ENCODE results near the gene ARL14. TPM values are rescaled to one million over a fixed set of nuclear protein-coding genes. Genes with fewer than 3 reads are reported as not detected.

The ARL14 gene
- total RNA-seq, 1 donor: not detected

GRCh38 chr3:160719710-160720109, 42.8 kb downstream of the ARL14 start:
- no peak for TF ChIP-seq CTCF (IDR thresholded peaks at IDR 0.05; ENCODE audit: extremely low read depth, low read depth, low read length)
- H4K20me1 ChIP-seq (ENCODE audit: insufficient read depth, low read length): no peaks in the 10 kb centered on the region

GRCh38 chr3:160720123-160720746, 43.3 kb downstream of the ARL14 start:
- TF ChIP-seq CTCF (IDR thresholded peaks at IDR 0.05; ENCODE audit: extremely low read depth, low read depth, low read length): no peak
- Histone ChIP-seq H3K9me3 (ENCODE audit: low read depth, low read length) (no peaks in the 10 kb centered on the region), H3K4me2 (ENCODE audit: insufficient read depth, low read length) (no peak overlapping the region), H3K27ac (ENCODE audit: low read depth, low read length) (no peak overlapping the region), H3K36me3 (ENCODE audit: insufficient read depth, low read length) (no peaks in the 10 kb centered on the region), H3K4me1 (ENCODE audit: insufficient read depth, low read length) (no peaks in the 10 kb centered on the region), H2AFZ (ENCODE audit: low read length) (no peak overlapping the region), H3K27me3 (ENCODE audit: insufficient read depth, low read length) (no peaks in the 10 kb centered on the region), H4K20me1 (ENCODE audit: insufficient read depth, low read length) (no peaks in the 10 kb centered on the region), H3K4me3 (ENCODE audit: insufficient read depth, low read length) (no peak overlapping the region), H3K79me2 (ENCODE audit: insufficient read depth, low read length) (no peaks in the 10 kb centered on the region)
- no peak for DNase-seq (ENCODE audit: insufficient read length, low spot score, missing footprints)

More at GRCh38 chr3:160719710-160720109, 42.8 kb downstream of the ARL14 start:
- Histone ChIP-seq H3K9me3 (ENCODE audit: low read depth, low read length) (no peaks in the 10 kb centered on the region), H3K4me3 (ENCODE audit: insufficient read depth, low read length) (no peak overlapping the region), H3K27me3 (ENCODE audit: insufficient read depth, low read length) (no peaks in the 10 kb centered on the region), H3K27ac (ENCODE audit: low read depth, low read length) (no peak overlapping the region), H3K4me1 (ENCODE audit: insufficient read depth, low read length) (no peaks in the 10 kb centered on the region), H3K4me2 (ENCODE audit: insufficient read depth, low read length) (no peak overlapping the region), H3K79me2 (ENCODE audit: insufficient read depth, low read length) (no peaks in the 10 kb centered on the region), H3K36me3 (ENCODE audit: insufficient read depth, low read length) (no peaks in the 10 kb centered on the region), H2AFZ (ENCODE audit: low read length) (no peak overlapping the region)
- no peak for DNase-seq (ENCODE audit: insufficient read length, low spot score, missing footprints)

GRCh38 chr3:160722331-160722730, 45.4 kb downstream of the ARL14 start:
- Histone ChIP-seq H3K4me1 (ENCODE audit: insufficient read depth, low read length) (no peaks in the 10 kb centered on the region), H3K36me3 (ENCODE audit: insufficient read depth, low read length) (no peaks in the 10 kb centered on the region), H2AFZ (ENCODE audit: low read length) (no peak overlapping the region), H3K4me3 (ENCODE audit: insufficient read depth, low read length) (no peak overlapping the region), H3K9me3 (ENCODE audit: low read depth, low read length) (no peaks in the 10 kb centered on the region), H3K27ac (ENCODE audit: low read depth, low read length) (no peak overlapping the region), H3K27me3 (ENCODE audit: insufficient read depth, low read length) (no peaks in the 10 kb centered on the region), H3K79me2 (ENCODE audit: insufficient read depth, low read length) (no peaks in the 10 kb centered on the region), H4K20me1 (ENCODE audit: insufficient read depth, low read length) (no peaks in the 10 kb centered on the region), H3K4me2 (ENCODE audit: insufficient read depth, low read length) (no peak overlapping the region)
- TF ChIP-seq CTCF (IDR thresholded peaks at IDR 0.05; ENCODE audit: extremely low read depth, low read depth, low read length): no peak
- DNase-seq (ENCODE audit: insufficient read length, low spot score, missing footprints): no peak

- no peaks in the 10 kb centered on the region for H3K79me2 ChIP-seq (ENCODE audit: insufficient read depth, low read length)
- no peak overlapping the region for H2AFZ ChIP-seq (ENCODE audit: low read length)
- no peak overlapping the region for H3K4me3 ChIP-seq (ENCODE audit: insufficient read depth, low read length)
- H3K4me2 ChIP-seq (ENCODE audit: insufficient read depth, low read length): no peak overlapping the region
- no peak for TF ChIP-seq CTCF (IDR thresholded peaks at IDR 0.05; ENCODE audit: extremely low read depth, low read depth, low read length)
- H3K36me3 ChIP-seq (ENCODE audit: insufficient read depth, low read length): no peaks in the 10 kb centered on the region
- H4K20me1 ChIP-seq (ENCODE audit: insufficient read depth, low read length): no peaks in the 10 kb centered on the region
- H3K27ac ChIP-seq (ENCODE audit: low read depth, low read length): no peak overlapping the region
- H3K4me1 ChIP-seq (ENCODE audit: insufficient read depth, low read length): no peaks in the 10 kb centered on the region
- no peaks in the 10 kb centered on the region for H3K27me3 ChIP-seq (ENCODE audit: insufficient read depth, low read length)
- DNase-seq (ENCODE audit: insufficient read length, low spot score, missing footprints): no peak
- H3K9me3 ChIP-seq (ENCODE audit: low read depth, low read length): no peaks in the 10 kb centered on the region
Measured at GRCh38 chr3:160725338-160725737, 48.4 kb downstream of the ARL14 start.

Small RNA genes lying within 50 kb of the gene (small RNA-seq; reads per million reads assigned to genes)
- not detected for gene RF00139

Other genes starting within 250 kb of the ARL14 start
- gene TRIM59, start 227.4 kb upstream of the ARL14 start, total RNA-seq: 21.5 and 22.1 TPM in 2 replicates
- gene KPNA4, start 111.6 kb upstream of the ARL14 start, total RNA-seq: 40.9 and 45.1 TPM in 2 replicates
- gene PPM1L, start 79.1 kb downstream of the ARL14 start, total RNA-seq: 2.4 and 4.3 TPM in 2 replicates

Measured in osteoblast (primary cell).